Colonic mucosa (tissue), 4 donors: Measurements from ENCODE around the gene FCHSD1. TPM values are rescaled to one million over a fixed set of nuclear protein-coding genes. Genes with fewer than 3 reads are reported as not detected.
A peak's percentile ranks its signal among the peaks of the same experiment; 100 is the strongest.

ENCODE experiments used
- DNase-seq: peaks from one replicate; pipeline ENCODE4 v3.0.0-alpha.2; 2020
- H3K27ac ChIP-seq: fragments of 200-600 bp; one replicate; pipeline ENCODE4 v1.8.0; 2021
- H3K27me3 ChIP-seq: fragments of 200-600 bp; one replicate; pipeline ENCODE4 v1.8.0; 2021
- H3K36me3 ChIP-seq: fragments of 200-600 bp; one replicate; pipeline ENCODE4 v1.8.0; 2021
- H3K4me1 ChIP-seq: fragments of 200-600 bp; one replicate; pipeline ENCODE4 v1.8.0; 2021; ENCODE audit warnings: mild to moderate bottlenecking
- H3K4me3 ChIP-seq: fragments of 200-600 bp; one replicate; pipeline ENCODE4 v1.8.0; 2021
- H3K9ac ChIP-seq, 2 donors: one replicate each; pipeline ENCODE4 v1.7.0; 2013; ENCODE audit warnings: control low read depth in 2 of 2, low read depth in 2 of 2, low read length in 2 of 2
- H3K9me3 ChIP-seq: fragments of 200-600 bp; one replicate; pipeline ENCODE4 v1.8.0; 2021
- CTCF ChIP-seq: fragments of 200-600 bp; IDR thresholded peaks from one replicate; pipeline ENCODE4 v1.8.0; 2022; ENCODE audit warnings: antibody characterized with exemption, mild to moderate bottlenecking
- intact Hi-C: fragments of 100-400 bp; cut with DNase I; formaldehyde crosslinking; loops from one replicate; pipeline ENCODE4 v1.14.1; 2022
- total RNA-seq, 2 donors: library from RNA; stranded (reverse); fragmentation: NEBNext Ultra II Directional in 1 of 2; extraction: Animal tissue kit (Norgen Biotek cat#: 25700) in 1 of 2; gene quantifications; one replicate each; pipeline ENCODE4 v1.2.1, GENCODE V29; 2021
- donor health status: healthy.
- donor health status: DM: no; HTN: no; CAD: no.
- donor health status: DM: no; HTN: no; CAD: no.

The FCHSD1 gene
- total RNA-seq, 2 donors from 2014 or later = 14.1 to 15.4 TPM

- Histone ChIP-seq H3K36me3 (no peaks in the 10 kb centered on the region), H3K27ac (no peak overlapping the region), H3K27me3 (no peaks in the 10 kb centered on the region), H3K9me3 (no peaks in the 10 kb centered on the region), H3K4me1 (no peaks in the 10 kb centered on the region), H3K9ac (no peak overlapping the region), H3K4me3 (no peak overlapping the region)
- peak; percentile 91 for TF ChIP-seq CTCF
- intact Hi-C loops = loop anchor here (10.0 kb wide), 1 partner anchor 480 kb away; no protein-coding TSS in a partner anchor
- peak; percentile 84 for DNase-seq
These were observed 13.7 kb upstream of the FCHSD1 start for GRCh38 chr5:141664733-141665461.

- Histone ChIP-seq H3K9ac (no peak overlapping the region), H3K9me3 (no peaks in the 10 kb centered on the region), H3K4me3 (no peak overlapping the region), H3K4me1 (no peaks in the 10 kb centered on the region), H3K36me3 (no peaks in the 10 kb centered on the region), H3K27me3 (no peaks in the 10 kb centered on the region), H3K27ac (no peak overlapping the region)
- intact Hi-C loops = loop anchor here (10.0 kb wide), 1 partner anchor 481 kb away; no protein-coding TSS in a partner anchor
- no peak for DNase-seq
- TF ChIP-seq CTCF = no peak
These were observed 12.3 kb upstream of the FCHSD1 start for GRCh38 chr5:141663506-141663905.

- Histone ChIP-seq H3K9me3 (no peaks in the 10 kb centered on the region), H3K9ac (no peak overlapping the region), H3K36me3 (no peaks in the 10 kb centered on the region), H3K27me3 (no peaks in the 10 kb centered on the region), H3K4me3 (no peak overlapping the region), H3K27ac (no peak overlapping the region), H3K4me1 (no peaks in the 10 kb centered on the region)
- DNase-seq = no peak
- intact Hi-C loops = loop anchor here (10.0 kb wide), 1 partner anchor 483 kb away; no protein-coding TSS in a partner anchor
- no peak for TF ChIP-seq CTCF
These were observed 10.8 kb upstream of the FCHSD1 start for GRCh38 chr5:141662028-141662427.

- no peaks in the 10 kb centered on the region for H3K4me1 ChIP-seq
- no peak for DNase-seq
- no peak overlapping the region for H3K27ac ChIP-seq
- no peaks in the 10 kb centered on the region for H3K9me3 ChIP-seq
- no peaks in the 10 kb centered on the region for H3K27me3 ChIP-seq
- H3K4me3 ChIP-seq = no peak overlapping the region
- intact Hi-C loops = no loop called here
- H3K36me3 ChIP-seq = no peaks in the 10 kb centered on the region
- no peak overlapping the region for H3K9ac ChIP-seq
- no peak for TF ChIP-seq CTCF
These were observed 6.8 kb upstream of the FCHSD1 start for GRCh38 chr5:141657937-141658545.

- H3K9ac ChIP-seq = no peak overlapping the region
- H3K36me3 ChIP-seq = no peaks in the 10 kb centered on the region
- H3K27ac ChIP-seq = no peak overlapping the region
- intact Hi-C loops = no loop called here
- H3K27me3 ChIP-seq = no peaks in the 10 kb centered on the region
- H3K4me3 ChIP-seq = no peak overlapping the region
- DNase-seq = no peak
- no peaks in the 10 kb centered on the region for H3K9me3 ChIP-seq
- no peak for TF ChIP-seq CTCF
- H3K4me1 ChIP-seq = no peaks in the 10 kb centered on the region
These were observed 6.2 kb upstream of the FCHSD1 start for GRCh38 chr5:141657404-141657803.
